ENCODE measurements around the gene STX8.

The STX8 gene

GRCh38 chr17:9205520-9206409 is 369.9 kb downstream of the STX8 start:
- ATAC-seq, result no peak
- TF ChIP-seq CSRNP3 (CRISPR knock-in tag; IDR thresholded peaks at IDR 0.05), result no peak
- no peak for TF ChIP-seq BACH2 (CRISPR knock-in tag; IDR thresholded peaks at IDR 0.05; ENCODE audit: borderline replicate concordance)

GRCh38 chr17:9204637-9205329 is 370.8 kb downstream of the STX8 start:
- no peak for ATAC-seq
- no peak for TF ChIP-seq RARB (CRISPR knock-in tag; IDR thresholded peaks at IDR 0.05)
- TF ChIP-seq TOX (CRISPR knock-in tag; IDR thresholded peaks at IDR 0.05; ENCODE audit: borderline replicate concordance), result no peak
- TF ChIP-seq ZNF565 (CRISPR knock-in tag; conservative IDR thresholded peaks at IDR 0.05; ENCODE audit: low read depth), result no peak
- no peak for TF ChIP-seq CREB5 (CRISPR knock-in tag; IDR thresholded peaks at IDR 0.05; ENCODE audit: low read depth)
- TF ChIP-seq PATZ1 (CRISPR knock-in tag; IDR thresholded peaks at IDR 0.05; ENCODE audit: borderline replicate concordance), result no peak
- no peak for TF ChIP-seq ARNTL (CRISPR knock-in tag; IDR thresholded peaks at IDR 0.05; ENCODE audit: borderline replicate concordance, low read depth)
- TF ChIP-seq TCF4 (CRISPR knock-in tag; IDR thresholded peaks at IDR 0.05; ENCODE audit: borderline replicate concordance), result no peak
- TF ChIP-seq CSRNP3 (CRISPR knock-in tag; IDR thresholded peaks at IDR 0.05), result no peak
- no peak for TF ChIP-seq ESRRG (CRISPR knock-in tag; IDR thresholded peaks at IDR 0.05)
- no peak for TF ChIP-seq ZNF70 (CRISPR knock-in tag; IDR thresholded peaks at IDR 0.05)
- TF ChIP-seq SNAI2 (CRISPR knock-in tag; IDR thresholded peaks at IDR 0.05), result no peak
- no peak for TF ChIP-seq CSDC2 (CRISPR knock-in tag; IDR thresholded peaks at IDR 0.05)
- no peak for TF ChIP-seq PPARA (CRISPR knock-in tag; IDR thresholded peaks at IDR 0.05; ENCODE audit: borderline replicate concordance)
- TF ChIP-seq ZFP30 (CRISPR knock-in tag; IDR thresholded peaks at IDR 0.05), result no peak

- ATAC-seq, result no peak
- no peak for TF ChIP-seq TCF4 (CRISPR knock-in tag; IDR thresholded peaks at IDR 0.05; ENCODE audit: borderline replicate concordance)
- TF ChIP-seq GLIS3 (CRISPR knock-in tag; IDR thresholded peaks at IDR 0.05), result no peak
- no peak for TF ChIP-seq CSRNP3 (CRISPR knock-in tag; IDR thresholded peaks at IDR 0.05)
- TF ChIP-seq ARNTL (CRISPR knock-in tag; IDR thresholded peaks at IDR 0.05; ENCODE audit: borderline replicate concordance, low read depth), result no peak
- TF ChIP-seq ISL1 (CRISPR knock-in tag; IDR thresholded peaks at IDR 0.05), result no peak
- no peak for TF ChIP-seq ESRRG (CRISPR knock-in tag; IDR thresholded peaks at IDR 0.05)
- no peak for TF ChIP-seq OSR1 (CRISPR knock-in tag; IDR thresholded peaks at IDR 0.05)
- no peak for TF ChIP-seq CREB5 (CRISPR knock-in tag; IDR thresholded peaks at IDR 0.05; ENCODE audit: low read depth)
- TF ChIP-seq ZNF565 (CRISPR knock-in tag; conservative IDR thresholded peaks at IDR 0.05; ENCODE audit: low read depth), result no peak
- TF ChIP-seq ZFP30 (CRISPR knock-in tag; IDR thresholded peaks at IDR 0.05), result no peak
- TF ChIP-seq CSDC2 (CRISPR knock-in tag; IDR thresholded peaks at IDR 0.05), result no peak
Measured at GRCh38 chr17:9203771-9204425, 371.7 kb downstream of the STX8 start.
